Stomach (tissue), 9 donors: ENCODE data around the gene EDN1. TPM values are rescaled to one million over a fixed set of nuclear protein-coding genes. Genes with fewer than 3 reads are reported as not detected.

Source experiments
- DNase-seq, 2 donors: peaks; one replicate each; pipeline versions ENCODE4 v3.0.0 to v3.0.0-alpha.2; 2013 to 2019
- H3K27ac ChIP-seq, 5 donors: fragments of 200-600 bp in 4 of 5; sonication (generic) in 4 of 5; one replicate each; pipeline ENCODE4 v1.5.1; 2013 to 2019; ENCODE audit warnings: mild to moderate bottlenecking in 1 of 5, moderate library complexity in 1 of 5
- H3K27me3 ChIP-seq, 3 donors: fragments of 200-600 bp; sonication (generic); one replicate each; pipeline ENCODE4 v1.5.1; 2017 to 2019; ENCODE audit warnings: mixed run types in 1 of 3
- H3K36me3 ChIP-seq, 4 donors: fragments of 200-600 bp; sonication (generic); 1 replicate in 3 of 4; 2 replicates in 1 of 4; pipeline ENCODE4 v1.5.1; 2016 to 2019
- H3K4me1 ChIP-seq, 4 donors: fragments of 200-600 bp; sonication (generic); one replicate each; pipeline ENCODE4 v1.5.1; 2016 to 2019
- H3K4me3 ChIP-seq, 4 donors: fragments of 200-600 bp; sonication (generic) in 3 of 4; one replicate each; pipeline ENCODE4 v1.5.1; 2016 to 2019; ENCODE audit warnings: mild to moderate bottlenecking in 1 of 4
- H3K9me3 ChIP-seq, 4 donors: fragments of 200-600 bp; sonication (generic); one replicate each; pipeline ENCODE4 v1.5.1; 2016 to 2019
- CTCF ChIP-seq, 7 experiments: fragments of 450-650 bp in 4 of 7; fragments of 200-600 bp in 3 of 7; sonication (generic) in 3 of 7; IDR thresholded peaks; one replicate each; pipeline ENCODE4 v1.5.1; 2016 to 2019; ENCODE audit warnings: antibody characterized with exemption in 7 of 7, control low read depth in 2 of 7, mild to moderate bottlenecking in 1 of 7
- EP300 ChIP-seq: sonication (generic); formaldehyde crosslinking; IDR thresholded peaks from one replicate; pipeline ENCODE4 v1.6.1; 2017; ENCODE audit warnings: antibody characterized with exemption
- POLR2A ChIP-seq, 4 donors: fragments of 450-650 bp; IDR thresholded peaks; one replicate each; pipeline ENCODE4 v1.6.1; 2016; ENCODE audit warnings: antibody characterized with exemption in 4 of 4, control low read depth in 2 of 4, mild to moderate bottlenecking in 1 of 4, moderate library complexity in 1 of 4
- POLR2AphosphoS5 ChIP-seq, 3 donors: sonication (generic); formaldehyde crosslinking; IDR thresholded peaks; one replicate each; pipeline ENCODE4 v1.6.1; 2016; ENCODE audit warnings: antibody characterized with exemption in 3 of 3
- WGBS, 5 donors: extraction: QIAGEN DNeasy Blood & Tissue Kit in 3 of 5; methylation state at CpG; one replicate each; pipeline versions ENCODE4 v1.1.5 to v1.1.7; 2013 to 2018; 5-methylcytosine and 5-hydroxymethylcytosine counted together
- intact Hi-C: fragments of 100-400 bp; cut with DNase I; formaldehyde crosslinking; loops from one replicate; pipeline ENCODE4 v1.15.1; 2023; ENCODE audit warnings: low total_unique reads
- polyA plus RNA-seq, 3 donors: library from polyadenylated mRNA; stranded (reverse); fragments of 200-250 nt; gene quantifications; one replicate each; pipeline ENCODE4 v1.2.3, GENCODE V29; 2013
- total RNA-seq, 5 donors: library from RNA; depleted of rRNA; stranded (reverse); fragments of >200 nt; gene quantifications; one replicate each; pipeline versions ENCODE4 v1.1.0 to v1.2.3, GENCODE V29; 2014 to 2016
- donor health status: healthy with polysubstance abuse.
- donor health status: Bipolar disorder and iron deficiency.
- donor health status: healthy.

The EDN1 gene
- total and polyA plus RNA-seq, 8 donors = 0.58 to 95.1 (median 12.6) TPM

- WGBS, 5 donors = 96 to 100% (median 100%) methylated on average over 1 of the region's 1 CpG
Measured at GRCh38 chr6:12271594-12271993, 18.6 kb upstream of the EDN1 start.

GRCh38 chr6:12271997-12272396 is 18.2 kb upstream of the EDN1 start:
- DNase-seq = no peak
- no peak for TF ChIP-seq POLR2AphosphoS5 (IDR thresholded peaks at IDR 0.05)
- TF ChIP-seq CTCF (IDR thresholded peaks at IDR 0.05) = no peak
- no peak for TF ChIP-seq EP300
- no peak for TF ChIP-seq POLR2A (IDR thresholded peaks at IDR 0.05)
- Histone ChIP-seq H3K27ac (no peak overlapping the region), H3K36me3 (no peaks in the 10 kb centered on the region), H3K4me3 (no peak overlapping the region), H3K9me3 (peaks cover 0 to 11% (median 3%) of the 10 kb centered on the region in 4 donors), H3K4me1 (no peaks in the 10 kb centered on the region), H3K27me3 (no peaks in the 10 kb centered on the region)
- intact Hi-C loops = no loop called here
- whole genome bisulfite sequencing, 5 donors = 94 to 100% (median 94%) methylated on average over 1 of the region's 1 CpG

More at GRCh38 chr6:12271594-12271993, 18.6 kb upstream of the EDN1 start:
- Histone ChIP-seq H3K9me3 (peaks cover 0 to 11% (median 3%) of the 10 kb centered on the region in 4 donors), H3K4me1 (no peaks in the 10 kb centered on the region), H3K27ac (no peak overlapping the region), H3K4me3 (no peak overlapping the region), H3K36me3 (no peaks in the 10 kb centered on the region), H3K27me3 (no peaks in the 10 kb centered on the region)
- no peak for TF ChIP-seq POLR2A (IDR thresholded peaks at IDR 0.05)
- no peak for TF ChIP-seq POLR2AphosphoS5 (IDR thresholded peaks at IDR 0.05)
- TF ChIP-seq EP300 = no peak
- intact Hi-C loops = no loop called here
- DNase-seq = no peak

- no peak for TF ChIP-seq EP300
- Histone ChIP-seq H3K4me3 (no peak overlapping the region), H3K36me3 (no peaks in the 10 kb centered on the region), H3K27me3 (no peaks in the 10 kb centered on the region), H3K4me1 (peaks cover 0 to 9% (median 0%) of the 10 kb centered on the region in 4 donors), H3K27ac (no peak overlapping the region), H3K9me3 (peaks cover 0 to 11% (median 3%) of the 10 kb centered on the region in 4 donors)
- intact Hi-C loops = no loop called here
- no peak for DNase-seq
- WGBS, 5 donors = 73 to 87% (median 80%) methylated on average over 2 of the region's 2 CpGs
Measured at GRCh38 chr6:12275107-12275506, 15.1 kb upstream of the EDN1 start.

- TF ChIP-seq EP300 (no peak), POLR2AphosphoS5 (IDR thresholded peaks at IDR 0.05) (no peak), POLR2A (IDR thresholded peaks at IDR 0.05) (no peak), CTCF (IDR thresholded peaks at IDR 0.05) (no peak)
- intact Hi-C loops = no loop called here
- Histone ChIP-seq H3K4me1 (peaks cover 0 to 11% (median 0%) of the 10 kb centered on the region in 4 donors), H3K27me3 (no peaks in the 10 kb centered on the region), H3K36me3 (no peaks in the 10 kb centered on the region), H3K4me3 (no peak overlapping the region), H3K9me3 (peaks cover 0 to 3% (median 1%) of the 10 kb centered on the region in 4 donors), H3K27ac (no peak overlapping the region)
- no peak for DNase-seq
- 89 to 100% (median 97%) methylated on average over 1 of the region's 1 CpG for WGBS, 5 donors
Measured at GRCh38 chr6:12276930-12277315, 13.2 kb upstream of the EDN1 start.

GRCh38 chr6:12277386-12277785 is 12.8 kb upstream of the EDN1 start:
- WGBS, 5 donors = 89 to 94% (median 90%) methylated on average over 9 of the region's 9 CpGs
- Histone ChIP-seq H3K4me1 (peaks cover 0 to 11% (median 0%) of the 10 kb centered on the region in 4 donors), H3K4me3 (no peak overlapping the region), H3K27ac (no peak overlapping the region), H3K36me3 (no peaks in the 10 kb centered on the region), H3K9me3 (no peaks in the 10 kb centered on the region), H3K27me3 (no peaks in the 10 kb centered on the region)
- TF ChIP-seq EP300 (no peak), POLR2A (IDR thresholded peaks at IDR 0.05) (no peak), POLR2AphosphoS5 (IDR thresholded peaks at IDR 0.05) (no peak), CTCF (IDR thresholded peaks at IDR 0.05) (no peak)
- intact Hi-C loops = no loop called here
- DNase-seq = no peak
